ENCODE measurements around the gene NPHP3. TPM values are rescaled to one million over a fixed set of nuclear protein-coding genes. Genes with fewer than 3 reads are reported as not detected.

Gene NPHP3
- total and polyA plus RNA-seq, 7 experiments from 2014 or later: 5.0 to 78.9 (median 21.8) TPM

GRCh38 chr3:132654721-132655120 is 67.5 kb downstream of the NPHP3 start:
- no peaks in the 10 kb centered on the region for H3K9me3 Mint-ChIP-seq
- ChIA-PET POLR2A (no interaction called here), CTCF (no interaction called here)
- Histone ChIP-seq H3K27me3 (ENCODE audit: control insufficient read depth in 2 of 2, insufficient read depth in 2 of 2, low read length in 2 of 2) (no peaks in the 10 kb centered on the region), H3K9me3 (ENCODE audit: control insufficient read depth in 2 of 3, low read length in 3 of 3) (no peaks in the 10 kb centered on the region), H3K4me3 (ENCODE audit: low read length) (no peak overlapping the region), H3K4me1 (ENCODE audit: control insufficient read depth in 2 of 2, insufficient read depth in 2 of 2, low read length in 2 of 2) (peaks cover 4 to 12% of the 10 kb centered on the region in 2 donors), H3K27ac (ENCODE audit: low read depth, low read length) (no peak overlapping the region), H3K36me3 (ENCODE audit: control insufficient read depth in 2 of 3, insufficient read depth in 3 of 3, low read length in 3 of 3) (peaks cover 0 to 3% (median 0%) of the 10 kb centered on the region in 3 experiments)
- no peaks in the 10 kb centered on the region for H3K36me3 Mint-ChIP-seq
- H3K4me1 Mint-ChIP-seq: peaks cover 18 to 39% (median 32%) of the 10 kb centered on the region in 7 donors
- no peaks in the 10 kb centered on the region for H3K27me3 Mint-ChIP-seq
- no peak overlapping the region for H3K4me3 Mint-ChIP-seq
- DNase-seq (no peak), ATAC-seq (no peak)
- no peak overlapping the region for H3K27ac Mint-ChIP-seq
- intact Hi-C loops (cut with micrococcal nuclease): loop anchor here (5.0 kb wide), 2 partner anchors 1153 to 1627 kb away; partner anchors contain the start of genes ASTE1 (in 1 of the 2), NEK11 (in 1 of the 2) and SRPRB (in 1 of the 2)

- Mint-ChIP-seq H3K4me1 (peaks cover 18 to 37% (median 30%) of the 10 kb centered on the region in 7 donors), H3K9me3 (no peaks in the 10 kb centered on the region), H3K36me3 (no peaks in the 10 kb centered on the region), H3K27ac (no peak overlapping the region), H3K27me3 (no peaks in the 10 kb centered on the region), H3K4me3 (no peak overlapping the region)
- POLR2A ChIA-PET: no interaction called here
- intact Hi-C loops (cut with micrococcal nuclease): no loop called here
- H3K27ac ChIP-seq (ENCODE audit: low read depth, low read length): no peak overlapping the region
- no peaks in the 10 kb centered on the region for H3K9me3 ChIP-seq (ENCODE audit: control insufficient read depth in 2 of 3, low read length in 3 of 3)
- ATAC-seq: no peak
- H3K4me1 ChIP-seq (ENCODE audit: control insufficient read depth in 2 of 2, insufficient read depth in 2 of 2, low read length in 2 of 2): peaks cover 4 to 12% of the 10 kb centered on the region in 2 donors
- H3K4me3 ChIP-seq (ENCODE audit: low read length): no peak overlapping the region
- H3K27me3 ChIP-seq (ENCODE audit: control insufficient read depth in 2 of 2, insufficient read depth in 2 of 2, low read length in 2 of 2): no peaks in the 10 kb centered on the region
- CTCF ChIA-PET: no interaction called here
- no peak for DNase-seq
- H3K36me3 ChIP-seq (ENCODE audit: control insufficient read depth in 2 of 3, insufficient read depth in 3 of 3, low read length in 3 of 3): no peaks in the 10 kb centered on the region
These were observed 68.0 kb downstream of the NPHP3 start for GRCh38 chr3:132654190-132654589.

- Mint-ChIP-seq H3K4me1 (peaks cover 11 to 29% (median 18%) of the 10 kb centered on the region in 7 donors), H3K27ac (no peak overlapping the region), H3K36me3 (no peaks in the 10 kb centered on the region), H3K9me3 (no peaks in the 10 kb centered on the region), H3K27me3 (no peaks in the 10 kb centered on the region), H3K4me3 (no peak overlapping the region)
- DNase-seq: no peak
- no peak overlapping the region for H3K27ac ChIP-seq (ENCODE audit: low read depth, low read length)
- H3K9me3 ChIP-seq (ENCODE audit: control insufficient read depth in 2 of 3, low read length in 3 of 3): no peaks in the 10 kb centered on the region
- H3K27me3 ChIP-seq (ENCODE audit: control insufficient read depth in 2 of 2, insufficient read depth in 2 of 2, low read length in 2 of 2): no peaks in the 10 kb centered on the region
- intact Hi-C loops (cut with micrococcal nuclease): no loop called here
- H3K4me3 ChIP-seq (ENCODE audit: low read length): no peak overlapping the region
- peaks cover 0 to 4% of the 10 kb centered on the region in 2 donors for H3K4me1 ChIP-seq (ENCODE audit: control insufficient read depth in 2 of 2, insufficient read depth in 2 of 2, low read length in 2 of 2)
- no peak for ATAC-seq
- no peaks in the 10 kb centered on the region for H3K36me3 ChIP-seq (ENCODE audit: control insufficient read depth in 2 of 3, insufficient read depth in 3 of 3, low read length in 3 of 3)
- CTCF ChIA-PET: interaction anchor here (1.2 kb wide), 1 partner anchor 11 kb away, joined by 4 read pairs; no protein-coding TSS in a partner anchor
- POLR2A ChIA-PET: no interaction called here
These were observed 69.5 kb downstream of the NPHP3 start for GRCh38 chr3:132652640-132653270.

- ATAC-seq (no peak), DNase-seq (no peak)
- Mint-ChIP-seq H3K4me1 (peaks cover 2 to 19% (median 6%) of the 10 kb centered on the region in 7 donors), H3K9me3 (no peaks in the 10 kb centered on the region), H3K27ac (no peak overlapping the region), H3K36me3 (no peaks in the 10 kb centered on the region), H3K4me3 (no peak overlapping the region), H3K27me3 (no peaks in the 10 kb centered on the region)
- ChIA-PET CTCF (interaction anchor here (0.9 kb wide), 1 partner anchor 16 kb away, joined by 3 read pairs; no protein-coding TSS in a partner anchor), POLR2A (no interaction called here)
- Histone ChIP-seq H3K4me3 (ENCODE audit: low read length) (no peak overlapping the region), H3K27me3 (ENCODE audit: control insufficient read depth in 2 of 2, insufficient read depth in 2 of 2, low read length in 2 of 2) (no peaks in the 10 kb centered on the region), H3K4me1 (ENCODE audit: control insufficient read depth in 2 of 2, insufficient read depth in 2 of 2, low read length in 2 of 2) (peaks cover 0 to 4% of the 10 kb centered on the region in 2 donors), H3K27ac (ENCODE audit: low read depth, low read length) (no peak overlapping the region), H3K9me3 (ENCODE audit: control insufficient read depth in 2 of 3, low read length in 3 of 3) (no peaks in the 10 kb centered on the region), H3K36me3 (ENCODE audit: control insufficient read depth in 2 of 3, insufficient read depth in 3 of 3, low read length in 3 of 3) (no peaks in the 10 kb centered on the region)
- intact Hi-C loops (cut with micrococcal nuclease): no loop called here
These were observed 72.1 kb downstream of the NPHP3 start for GRCh38 chr3:132650153-132650552.

GRCh38 chr3:132645058-132645457 is 77.2 kb downstream of the NPHP3 start:
- Histone ChIP-seq H3K4me3 (ENCODE audit: low read length) (no peak overlapping the region), H3K4me1 (ENCODE audit: control insufficient read depth in 2 of 2, insufficient read depth in 2 of 2, low read length in 2 of 2) (no peaks in the 10 kb centered on the region), H3K27ac (ENCODE audit: low read depth, low read length) (no peak overlapping the region), H3K9me3 (ENCODE audit: control insufficient read depth in 2 of 3, low read length in 3 of 3) (no peaks in the 10 kb centered on the region), H3K27me3 (ENCODE audit: control insufficient read depth in 2 of 2, insufficient read depth in 2 of 2, low read length in 2 of 2) (no peaks in the 10 kb centered on the region), H3K36me3 (ENCODE audit: control insufficient read depth in 2 of 3, insufficient read depth in 3 of 3, low read length in 3 of 3) (peaks cover 0 to 6% (median 5%) of the 10 kb centered on the region in 3 experiments)
- Mint-ChIP-seq H3K9me3 (no peaks in the 10 kb centered on the region), H3K27me3 (no peaks in the 10 kb centered on the region), H3K36me3 (peaks cover 0 to 8% (median 4%) of the 10 kb centered on the region in 5 donors), H3K4me1 (peaks cover 0 to 15% (median 3%) of the 10 kb centered on the region in 7 donors), H3K4me3 (no peak overlapping the region), H3K27ac (peak overlapping the region in 3 of 9 donors; percentile 15 to 48 (median 34))
- intact Hi-C loops (cut with micrococcal nuclease): no loop called here
- POLR2A ChIA-PET: no interaction called here
- no peak for ATAC-seq
- no peak for DNase-seq
- CTCF ChIA-PET: no interaction called here

GRCh38 chr3:132643366-132643765 is 78.8 kb downstream of the NPHP3 start:
- H3K4me1 Mint-ChIP-seq: peaks cover 0 to 15% (median 3%) of the 10 kb centered on the region in 7 donors
- no peak for ATAC-seq

More at GRCh38 chr3:132643366-132643765, 78.8 kb downstream of the NPHP3 start:
- H3K27ac Mint-ChIP-seq: peak overlapping the region in 3 of 9 donors; percentile 28 to 84 (median 82)
- H3K36me3 Mint-ChIP-seq: peaks cover 3 to 18% (median 4%) of the 10 kb centered on the region in 5 donors
- no peaks in the 10 kb centered on the region for H3K4me1 ChIP-seq (ENCODE audit: control insufficient read depth in 2 of 2, insufficient read depth in 2 of 2, low read length in 2 of 2)
- no peak for DNase-seq
- H3K27me3 Mint-ChIP-seq: no peaks in the 10 kb centered on the region
- POLR2A ChIA-PET: interaction anchor here (0.6 kb wide), 1 partner anchor 13 kb away, joined by 3 read pairs; no protein-coding TSS in a partner anchor
- peaks cover 7 to 14% (median 11%) of the 10 kb centered on the region in 3 experiments for H3K36me3 ChIP-seq (ENCODE audit: control insufficient read depth in 2 of 3, insufficient read depth in 3 of 3, low read length in 3 of 3)
- H3K4me3 ChIP-seq (ENCODE audit: low read length): no peak overlapping the region
- CTCF ChIA-PET: interaction anchor here (0.6 to 2.2 kb wide), 6 partner anchors 13 to 292 kb away, joined by 3 to 11 read pairs (median 5); no protein-coding TSS in a partner anchor
- intact Hi-C loops (cut with micrococcal nuclease): loop anchor here in 1 of 2 donors (5.0 kb wide), 1 partner anchor 386 kb away; no protein-coding TSS in a partner anchor
- H3K27me3 ChIP-seq (ENCODE audit: control insufficient read depth in 2 of 2, insufficient read depth in 2 of 2, low read length in 2 of 2): no peaks in the 10 kb centered on the region
- H3K9me3 Mint-ChIP-seq: no peaks in the 10 kb centered on the region
- no peaks in the 10 kb centered on the region for H3K9me3 ChIP-seq (ENCODE audit: control insufficient read depth in 2 of 3, low read length in 3 of 3)
- H3K4me3 Mint-ChIP-seq: no peak overlapping the region
- no peak overlapping the region for H3K27ac ChIP-seq (ENCODE audit: low read depth, low read length)

Data from naive thymus-derived CD4-positive, alpha-beta T cell (primary cell).